H1 (cell line): ENCODE results near the gene EEIG1. TPM values are rescaled to one million over a fixed set of nuclear protein-coding genes. Genes with fewer than 3 reads are reported as not detected.

Source experiments
- EGR1 ChIP-seq: IDR thresholded peaks from 2 replicates; pipeline ENCODE4 v1.6.1; 2011; ENCODE audit warnings: low read depth, low read length, borderline replicate concordance
- POU5F1 ChIP-seq: IDR thresholded peaks from 2 replicates; pipeline ENCODE4 v1.6.1; 2011; ENCODE audit warnings: low read depth, mild to moderate bottlenecking, low read length, moderate library complexity
- RBBP5 ChIP-seq: IDR thresholded peaks from 2 replicates; pipeline ENCODE4 v1.7.1; 2012; ENCODE audit warnings: low read depth, mild to moderate bottlenecking, inconsistent platforms, low read length, moderate library complexity, borderline replicate concordance
- SP1 ChIP-seq: IDR thresholded peaks from 2 replicates; pipeline ENCODE4 v1.6.1; 2011; ENCODE audit warnings: low read depth, low read length
- SP4 ChIP-seq: IDR thresholded peaks from 2 replicates; pipeline ENCODE4 v1.6.1; 2012; ENCODE audit warnings: low read length, inconsistent platforms
- polyA plus RNA-seq, 7 experiments: library from polyadenylated mRNA; depleted of rRNA in 3 of 7; stranded (reverse) in 5 of 7; unstranded in 2 of 7; fragments of >200 nt in 5 of 7; fragments of 200-250 nt in 2 of 7; gene quantifications; 1 replicate in 5 of 7; 2 replicates in 1 of 7; 4 replicates in 1 of 7; pipeline versions ENCODE4 v1.2.1 to v1.2.3, GENCODE V29; 2011 to 2013; ENCODE audit warnings: missing spikeins in 2 of 7, mixed read lengths in 2 of 7
- total RNA-seq: library from RNA; stranded (reverse); fragmentation: NEBNext Ultra II Directional; extraction: Animal tissue kit (Norgen Biotek cat#: 25700); gene quantifications from 2 replicates; pipeline ENCODE4 v1.2.1, GENCODE V29; 2021
- TF ChIP-seq, protein P1 (sequence below): fragments of 300-600 bp; sonication (generic); IDR thresholded peaks from 2 replicates; pipeline ENCODE4 v1.7.1; 2012; ENCODE audit warnings: low read length, moderate library complexity, mild to moderate bottlenecking, inconsistent platforms; ENCODE audit not compliant: insufficient replicate concordance

EEIG1 gene
- total and polyA plus RNA-seq, 2 of the 8 experiments (the other 6 are each of a cell fraction or from before 2014, with no cell fraction given), result 29.8 to 50.8 TPM

DNA sequence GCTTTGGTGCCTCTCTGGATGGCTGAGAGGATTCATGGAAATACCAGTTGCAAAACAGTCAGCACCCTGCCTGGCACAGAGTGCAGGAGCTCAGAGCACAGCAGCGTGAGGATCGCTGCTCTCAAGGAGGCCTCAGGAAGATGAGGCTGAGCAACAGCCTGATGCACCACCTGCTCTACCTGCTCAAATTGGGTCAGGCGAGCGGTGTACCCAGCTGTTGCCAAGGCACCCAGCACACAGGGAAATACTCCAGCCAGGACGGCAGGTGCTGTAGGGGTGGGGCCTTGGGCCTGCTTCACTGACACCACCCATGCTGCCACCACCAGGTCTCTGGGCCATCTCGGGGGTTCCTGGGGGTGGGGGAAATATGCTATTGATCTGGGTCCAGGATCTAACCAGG, 4.3 kb downstream of the EEIG1 start (continued):
- TF ChIP-seq, protein P1, sequence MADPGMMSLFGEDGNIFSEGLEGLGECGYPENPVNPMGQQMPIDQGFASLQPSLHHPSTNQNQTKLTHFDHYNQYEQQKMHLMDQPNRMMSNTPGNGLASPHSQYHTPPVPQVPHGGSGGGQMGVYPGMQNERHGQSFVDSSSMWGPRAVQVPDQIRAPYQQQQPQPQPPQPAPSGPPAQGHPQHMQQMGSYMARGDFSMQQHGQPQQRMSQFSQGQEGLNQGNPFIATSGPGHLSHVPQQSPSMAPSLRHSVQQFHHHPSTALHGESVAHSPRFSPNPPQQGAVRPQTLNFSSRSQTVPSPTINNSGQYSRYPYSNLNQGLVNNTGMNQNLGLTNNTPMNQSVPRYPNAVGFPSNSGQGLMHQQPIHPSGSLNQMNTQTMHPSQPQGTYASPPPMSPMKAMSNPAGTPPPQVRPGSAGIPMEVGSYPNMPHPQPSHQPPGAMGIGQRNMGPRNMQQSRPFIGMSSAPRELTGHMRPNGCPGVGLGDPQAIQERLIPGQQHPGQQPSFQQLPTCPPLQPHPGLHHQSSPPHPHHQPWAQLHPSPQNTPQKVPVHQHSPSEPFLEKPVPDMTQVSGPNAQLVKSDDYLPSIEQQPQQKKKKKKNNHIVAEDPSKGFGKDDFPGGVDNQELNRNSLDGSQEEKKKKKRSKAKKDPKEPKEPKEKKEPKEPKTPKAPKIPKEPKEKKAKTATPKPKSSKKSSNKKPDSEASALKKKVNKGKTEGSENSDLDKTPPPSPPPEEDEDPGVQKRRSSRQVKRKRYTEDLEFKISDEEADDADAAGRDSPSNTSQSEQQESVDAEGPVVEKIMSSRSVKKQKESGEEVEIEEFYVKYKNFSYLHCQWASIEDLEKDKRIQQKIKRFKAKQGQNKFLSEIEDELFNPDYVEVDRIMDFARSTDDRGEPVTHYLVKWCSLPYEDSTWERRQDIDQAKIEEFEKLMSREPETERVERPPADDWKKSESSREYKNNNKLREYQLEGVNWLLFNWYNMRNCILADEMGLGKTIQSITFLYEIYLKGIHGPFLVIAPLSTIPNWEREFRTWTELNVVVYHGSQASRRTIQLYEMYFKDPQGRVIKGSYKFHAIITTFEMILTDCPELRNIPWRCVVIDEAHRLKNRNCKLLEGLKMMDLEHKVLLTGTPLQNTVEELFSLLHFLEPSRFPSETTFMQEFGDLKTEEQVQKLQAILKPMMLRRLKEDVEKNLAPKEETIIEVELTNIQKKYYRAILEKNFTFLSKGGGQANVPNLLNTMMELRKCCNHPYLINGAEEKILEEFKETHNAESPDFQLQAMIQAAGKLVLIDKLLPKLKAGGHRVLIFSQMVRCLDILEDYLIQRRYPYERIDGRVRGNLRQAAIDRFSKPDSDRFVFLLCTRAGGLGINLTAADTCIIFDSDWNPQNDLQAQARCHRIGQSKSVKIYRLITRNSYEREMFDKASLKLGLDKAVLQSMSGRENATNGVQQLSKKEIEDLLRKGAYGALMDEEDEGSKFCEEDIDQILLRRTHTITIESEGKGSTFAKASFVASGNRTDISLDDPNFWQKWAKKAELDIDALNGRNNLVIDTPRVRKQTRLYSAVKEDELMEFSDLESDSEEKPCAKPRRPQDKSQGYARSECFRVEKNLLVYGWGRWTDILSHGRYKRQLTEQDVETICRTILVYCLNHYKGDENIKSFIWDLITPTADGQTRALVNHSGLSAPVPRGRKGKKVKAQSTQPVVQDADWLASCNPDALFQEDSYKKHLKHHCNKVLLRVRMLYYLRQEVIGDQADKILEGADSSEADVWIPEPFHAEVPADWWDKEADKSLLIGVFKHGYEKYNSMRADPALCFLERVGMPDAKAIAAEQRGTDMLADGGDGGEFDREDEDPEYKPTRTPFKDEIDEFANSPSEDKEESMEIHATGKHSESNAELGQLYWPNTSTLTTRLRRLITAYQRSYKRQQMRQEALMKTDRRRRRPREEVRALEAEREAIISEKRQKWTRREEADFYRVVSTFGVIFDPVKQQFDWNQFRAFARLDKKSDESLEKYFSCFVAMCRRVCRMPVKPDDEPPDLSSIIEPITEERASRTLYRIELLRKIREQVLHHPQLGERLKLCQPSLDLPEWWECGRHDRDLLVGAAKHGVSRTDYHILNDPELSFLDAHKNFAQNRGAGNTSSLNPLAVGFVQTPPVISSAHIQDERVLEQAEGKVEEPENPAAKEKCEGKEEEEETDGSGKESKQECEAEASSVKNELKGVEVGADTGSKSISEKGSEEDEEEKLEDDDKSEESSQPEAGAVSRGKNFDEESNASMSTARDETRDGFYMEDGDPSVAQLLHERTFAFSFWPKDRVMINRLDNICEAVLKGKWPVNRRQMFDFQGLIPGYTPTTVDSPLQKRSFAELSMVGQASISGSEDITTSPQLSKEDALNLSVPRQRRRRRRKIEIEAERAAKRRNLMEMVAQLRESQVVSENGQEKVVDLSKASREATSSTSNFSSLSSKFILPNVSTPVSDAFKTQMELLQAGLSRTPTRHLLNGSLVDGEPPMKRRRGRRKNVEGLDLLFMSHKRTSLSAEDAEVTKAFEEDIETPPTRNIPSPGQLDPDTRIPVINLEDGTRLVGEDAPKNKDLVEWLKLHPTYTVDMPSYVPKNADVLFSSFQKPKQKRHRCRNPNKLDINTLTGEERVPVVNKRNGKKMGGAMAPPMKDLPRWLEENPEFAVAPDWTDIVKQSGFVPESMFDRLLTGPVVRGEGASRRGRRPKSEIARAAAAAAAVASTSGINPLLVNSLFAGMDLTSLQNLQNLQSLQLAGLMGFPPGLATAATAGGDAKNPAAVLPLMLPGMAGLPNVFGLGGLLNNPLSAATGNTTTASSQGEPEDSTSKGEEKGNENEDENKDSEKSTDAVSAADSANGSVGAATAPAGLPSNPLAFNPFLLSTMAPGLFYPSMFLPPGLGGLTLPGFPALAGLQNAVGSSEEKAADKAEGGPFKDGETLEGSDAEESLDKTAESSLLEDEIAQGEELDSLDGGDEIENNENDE, result no peak
- TF ChIP-seq SP1 (no peak), POU5F1 (no peak), RBBP5 (no peak), EGR1 (no peak), SP4 (no peak)
